HepG2 (cell line): ENCODE measurements around the gene ABHD4. TPM values are rescaled to one million over a fixed set of nuclear protein-coding genes. Genes with fewer than 3 reads are reported as not detected.
A peak's percentile ranks its signal among the peaks of the same experiment; 100 is the strongest.

ENCODE experiments used
- CBX1 ChIP-seq: IDR thresholded peaks from one replicate; pipeline ENCODE4 v1.6.1; 2016; ENCODE audit warnings: antibody characterized with exemption, low read depth
- ERF ChIP-seq: IDR thresholded peaks from 2 replicates; pipeline ENCODE4 v1.6.1; 2018; ENCODE audit warnings: missing biosample characterization, missing genetic modification reagents
- KDM1A ChIP-seq: IDR thresholded peaks from 2 replicates; pipeline ENCODE4 v1.6.1; 2016; ENCODE audit warnings: missing compliant biosample characterization
- KDM4B ChIP-seq: sonication (generic); formaldehyde crosslinking; IDR thresholded peaks from 2 replicates; pipeline ENCODE4 v1.4.0; 2020; ENCODE audit warnings: missing genetic modification reagents
- KMT2B ChIP-seq: IDR thresholded peaks from 2 replicates; pipeline ENCODE4 v1.6.1; 2016; ENCODE audit warnings: missing genetic modification reagents, missing compliant biosample characterization
- MED1 ChIP-seq: sonication (generic); formaldehyde crosslinking; IDR thresholded peaks from 2 replicates; pipeline ENCODE4 v1.4.0; 2020; ENCODE audit warnings: missing genetic modification reagents
- MEF2D ChIP-seq: sonication (generic); formaldehyde crosslinking; IDR thresholded peaks from 2 replicates; pipeline ENCODE4 v1.5.1; 2020; ENCODE audit warnings: mild to moderate bottlenecking, missing genetic modification reagents
- SP5 ChIP-seq: IDR thresholded peaks from 2 replicates; pipeline ENCODE4 v1.6.1; 2016; ENCODE audit warnings: low read depth, borderline replicate concordance
- ZNF20 ChIP-seq: sonication (generic); formaldehyde crosslinking; IDR thresholded peaks from 2 replicates; pipeline ENCODE4 v1.4.0; 2020; ENCODE audit warnings: mild to moderate bottlenecking, moderate library complexity, missing genetic modification reagents
- ZNF350 ChIP-seq: sonication (generic); formaldehyde crosslinking; IDR thresholded peaks from 2 replicates; pipeline ENCODE4 v1.4.0; 2020; ENCODE audit warnings: mild to moderate bottlenecking, low read depth, missing genetic modification reagents, borderline replicate concordance
- polyA plus RNA-seq, 8 experiments: library from polyadenylated mRNA; depleted of rRNA in 3 of 8; stranded (reverse) in 7 of 8; unstranded in 1 of 8; fragments of >200 nt; fragmentation: Illumina TruSeq in 4 of 8; extraction: Trizol in 4 of 8; gene quantifications; 2 replicates each; pipeline versions ENCODE4 v1.2.1 to v1.2.3, GENCODE V29; 2011 to 2016; ENCODE audit warnings: low read depth in 4 of 8, missing spikeins in 1 of 8, mixed read lengths in 1 of 8; ENCODE audit not compliant: insufficient read depth in 1 of 8
- total RNA-seq, 5 experiments: library from RNA; depleted of rRNA; stranded (reverse); fragments of >200 nt; fragmentation: Illumina TruSeq; extraction: Trizol; gene quantifications; 2 replicates each; pipeline ENCODE4 v1.2.3, GENCODE V29; 2016; ENCODE audit warnings: low read depth in 1 of 5
- TF ChIP-seq, protein P1 (sequence below): sonication (generic); formaldehyde crosslinking; IDR thresholded peaks from 2 replicates; pipeline ENCODE4 v1.5.0; 2020; ENCODE audit warnings: mild to moderate bottlenecking, missing genetic modification reagents
- TF ChIP-seq, protein P2 (sequence below): IDR thresholded peaks from 2 replicates; pipeline ENCODE4 v1.6.1; 2012; ENCODE audit warnings: inconsistent platforms
- TF ChIP-seq, protein P3 (sequence below): sonication (generic); formaldehyde crosslinking; IDR thresholded peaks from 2 replicates; pipeline ENCODE4 v1.8.1; 2022; ENCODE audit warnings: mild to moderate bottlenecking, missing genetic modification reagents
- TF ChIP-seq, protein P4 (sequence below): sonication (generic); formaldehyde crosslinking; IDR thresholded peaks from 2 replicates; pipeline ENCODE4 v1.5.1; 2020; ENCODE audit warnings: missing genetic modification reagents, mild to moderate bottlenecking, borderline replicate concordance
- TF ChIP-seq, protein P5 (sequence below): IDR thresholded peaks from 2 replicates; pipeline ENCODE4 v1.6.1; 2016
- TF ChIP-seq, protein P6 (sequence below): sonication (generic); formaldehyde crosslinking; IDR thresholded peaks from 2 replicates; pipeline ENCODE4 v1.4.0; 2020; ENCODE audit warnings: missing genetic modification reagents
- TF ChIP-seq, protein P7 (sequence below): IDR thresholded peaks from 2 replicates; pipeline ENCODE4 v1.6.1; 2016; ENCODE audit warnings: low read depth

Gene ABHD4
- total and polyA plus RNA-seq, 2 of the 13 experiments (the other 11 are each of a cell fraction or from before 2014, with no cell fraction given), result 16.1 to 47.5 TPM

DNA sequence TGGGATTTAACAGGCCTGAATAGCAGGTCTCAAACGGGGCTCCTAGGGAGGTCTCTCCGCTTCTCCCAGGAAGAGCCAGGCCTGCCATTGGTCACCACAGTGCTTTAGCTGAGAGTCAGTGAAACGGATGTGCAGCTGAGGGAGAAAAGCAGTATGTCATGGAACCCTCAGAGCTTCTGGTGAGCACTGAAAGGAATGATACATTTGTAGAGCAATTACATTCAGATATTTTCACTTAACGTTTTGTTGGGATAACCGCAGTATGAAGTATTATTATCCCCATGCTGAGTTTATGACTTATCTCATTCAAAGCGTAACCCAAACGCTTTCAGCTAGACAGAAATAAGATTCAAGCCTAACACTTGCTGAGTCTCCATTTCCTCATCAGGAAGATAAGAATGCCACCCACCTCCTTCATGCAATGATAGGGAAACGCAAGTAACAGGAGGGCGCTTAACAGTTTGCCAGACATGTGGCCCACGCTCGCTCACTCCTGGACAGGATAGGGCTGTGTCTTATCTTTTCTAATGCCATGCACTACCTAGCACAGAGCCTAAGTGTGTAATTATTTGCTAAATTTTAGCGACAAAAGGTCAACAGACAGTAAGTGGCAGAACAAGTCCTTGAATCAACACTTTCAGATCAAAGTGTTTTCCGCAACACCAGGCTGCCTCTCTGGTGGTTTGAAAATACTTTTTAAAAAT, 37.3 kb upstream of the ABHD4 start (continued):
- TF ChIP-seq, protein P1, sequence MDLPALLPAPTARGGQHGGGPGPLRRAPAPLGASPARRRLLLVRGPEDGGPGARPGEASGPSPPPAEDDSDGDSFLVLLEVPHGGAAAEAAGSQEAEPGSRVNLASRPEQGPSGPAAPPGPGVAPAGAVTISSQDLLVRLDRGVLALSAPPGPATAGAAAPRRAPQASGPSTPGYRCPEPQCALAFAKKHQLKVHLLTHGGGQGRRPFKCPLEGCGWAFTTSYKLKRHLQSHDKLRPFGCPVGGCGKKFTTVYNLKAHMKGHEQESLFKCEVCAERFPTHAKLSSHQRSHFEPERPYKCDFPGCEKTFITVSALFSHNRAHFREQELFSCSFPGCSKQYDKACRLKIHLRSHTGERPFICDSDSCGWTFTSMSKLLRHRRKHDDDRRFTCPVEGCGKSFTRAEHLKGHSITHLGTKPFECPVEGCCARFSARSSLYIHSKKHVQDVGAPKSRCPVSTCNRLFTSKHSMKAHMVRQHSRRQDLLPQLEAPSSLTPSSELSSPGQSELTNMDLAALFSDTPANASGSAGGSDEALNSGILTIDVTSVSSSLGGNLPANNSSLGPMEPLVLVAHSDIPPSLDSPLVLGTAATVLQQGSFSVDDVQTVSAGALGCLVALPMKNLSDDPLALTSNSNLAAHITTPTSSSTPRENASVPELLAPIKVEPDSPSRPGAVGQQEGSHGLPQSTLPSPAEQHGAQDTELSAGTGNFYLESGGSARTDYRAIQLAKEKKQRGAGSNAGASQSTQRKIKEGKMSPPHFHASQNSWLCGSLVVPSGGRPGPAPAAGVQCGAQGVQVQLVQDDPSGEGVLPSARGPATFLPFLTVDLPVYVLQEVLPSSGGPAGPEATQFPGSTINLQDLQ (CRISPR knock-in tag), result no peak
- no peak for TF ChIP-seq ZNF20 (CRISPR knock-in tag)
- TF ChIP-seq, protein P2, sequence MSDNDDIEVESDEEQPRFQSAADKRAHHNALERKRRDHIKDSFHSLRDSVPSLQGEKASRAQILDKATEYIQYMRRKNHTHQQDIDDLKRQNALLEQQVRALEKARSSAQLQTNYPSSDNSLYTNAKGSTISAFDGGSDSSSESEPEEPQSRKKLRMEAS, result peak; percentile 70; the same call in 1 of the 2 replicates
- TF ChIP-seq, protein P3, sequence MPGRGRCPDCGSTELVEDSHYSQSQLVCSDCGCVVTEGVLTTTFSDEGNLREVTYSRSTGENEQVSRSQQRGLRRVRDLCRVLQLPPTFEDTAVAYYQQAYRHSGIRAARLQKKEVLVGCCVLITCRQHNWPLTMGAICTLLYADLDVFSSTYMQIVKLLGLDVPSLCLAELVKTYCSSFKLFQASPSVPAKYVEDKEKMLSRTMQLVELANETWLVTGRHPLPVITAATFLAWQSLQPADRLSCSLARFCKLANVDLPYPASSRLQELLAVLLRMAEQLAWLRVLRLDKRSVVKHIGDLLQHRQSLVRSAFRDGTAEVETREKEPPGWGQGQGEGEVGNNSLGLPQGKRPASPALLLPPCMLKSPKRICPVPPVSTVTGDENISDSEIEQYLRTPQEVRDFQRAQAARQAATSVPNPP (CRISPR knock-in tag), result peak; percentile 80; the same call in 1 of the 2 replicates
- no peak for TF ChIP-seq CBX1
- TF ChIP-seq, protein P4, sequence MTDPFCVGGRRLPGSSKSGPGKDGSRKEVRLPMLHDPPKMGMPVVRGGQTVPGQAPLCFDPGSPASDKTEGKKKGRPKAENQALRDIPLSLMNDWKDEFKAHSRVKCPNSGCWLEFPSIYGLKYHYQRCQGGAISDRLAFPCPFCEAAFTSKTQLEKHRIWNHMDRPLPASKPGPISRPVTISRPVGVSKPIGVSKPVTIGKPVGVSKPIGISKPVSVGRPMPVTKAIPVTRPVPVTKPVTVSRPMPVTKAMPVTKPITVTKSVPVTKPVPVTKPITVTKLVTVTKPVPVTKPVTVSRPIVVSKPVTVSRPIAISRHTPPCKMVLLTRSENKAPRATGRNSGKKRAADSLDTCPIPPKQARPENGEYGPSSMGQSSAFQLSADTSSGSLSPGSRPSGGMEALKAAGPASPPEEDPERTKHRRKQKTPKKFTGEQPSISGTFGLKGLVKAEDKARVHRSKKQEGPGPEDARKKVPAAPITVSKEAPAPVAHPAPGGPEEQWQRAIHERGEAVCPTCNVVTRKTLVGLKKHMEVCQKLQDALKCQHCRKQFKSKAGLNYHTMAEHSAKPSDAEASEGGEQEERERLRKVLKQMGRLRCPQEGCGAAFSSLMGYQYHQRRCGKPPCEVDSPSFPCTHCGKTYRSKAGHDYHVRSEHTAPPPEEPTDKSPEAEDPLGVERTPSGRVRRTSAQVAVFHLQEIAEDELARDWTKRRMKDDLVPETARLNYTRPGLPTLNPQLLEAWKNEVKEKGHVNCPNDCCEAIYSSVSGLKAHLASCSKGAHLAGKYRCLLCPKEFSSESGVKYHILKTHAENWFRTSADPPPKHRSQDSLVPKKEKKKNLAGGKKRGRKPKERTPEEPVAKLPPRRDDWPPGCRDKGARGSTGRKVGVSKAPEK (CRISPR knock-in tag), result 0 out of 2 replicates have a peak, but pooled peaks have one; percentile 59
- TF ChIP-seq, protein P5, sequence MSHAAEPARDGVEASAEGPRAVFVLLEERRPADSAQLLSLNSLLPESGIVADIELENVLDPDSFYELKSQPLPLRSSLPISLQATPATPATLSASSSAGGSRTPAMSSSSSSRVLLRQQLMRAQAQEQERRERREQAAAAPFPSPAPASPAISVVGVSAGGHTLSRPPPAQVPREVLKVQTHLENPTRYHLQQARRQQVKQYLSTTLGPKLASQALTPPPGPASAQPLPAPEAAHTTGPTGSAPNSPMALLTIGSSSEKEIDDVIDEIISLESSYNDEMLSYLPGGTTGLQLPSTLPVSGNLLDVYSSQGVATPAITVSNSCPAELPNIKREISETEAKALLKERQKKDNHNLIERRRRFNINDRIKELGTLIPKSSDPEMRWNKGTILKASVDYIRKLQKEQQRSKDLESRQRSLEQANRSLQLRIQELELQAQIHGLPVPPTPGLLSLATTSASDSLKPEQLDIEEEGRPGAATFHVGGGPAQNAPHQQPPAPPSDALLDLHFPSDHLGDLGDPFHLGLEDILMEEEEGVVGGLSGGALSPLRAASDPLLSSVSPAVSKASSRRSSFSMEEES (CRISPR knock-in tag), result peak; percentile 49; the same call in 1 of the 2 replicates
- TF ChIP-seq SP5 (CRISPR knock-in tag), result peak; percentile 56; the same call in 1 of the 2 replicates
- peak; percentile 92 for TF ChIP-seq MEF2D (CRISPR knock-in tag)
- TF ChIP-seq, protein P6, sequence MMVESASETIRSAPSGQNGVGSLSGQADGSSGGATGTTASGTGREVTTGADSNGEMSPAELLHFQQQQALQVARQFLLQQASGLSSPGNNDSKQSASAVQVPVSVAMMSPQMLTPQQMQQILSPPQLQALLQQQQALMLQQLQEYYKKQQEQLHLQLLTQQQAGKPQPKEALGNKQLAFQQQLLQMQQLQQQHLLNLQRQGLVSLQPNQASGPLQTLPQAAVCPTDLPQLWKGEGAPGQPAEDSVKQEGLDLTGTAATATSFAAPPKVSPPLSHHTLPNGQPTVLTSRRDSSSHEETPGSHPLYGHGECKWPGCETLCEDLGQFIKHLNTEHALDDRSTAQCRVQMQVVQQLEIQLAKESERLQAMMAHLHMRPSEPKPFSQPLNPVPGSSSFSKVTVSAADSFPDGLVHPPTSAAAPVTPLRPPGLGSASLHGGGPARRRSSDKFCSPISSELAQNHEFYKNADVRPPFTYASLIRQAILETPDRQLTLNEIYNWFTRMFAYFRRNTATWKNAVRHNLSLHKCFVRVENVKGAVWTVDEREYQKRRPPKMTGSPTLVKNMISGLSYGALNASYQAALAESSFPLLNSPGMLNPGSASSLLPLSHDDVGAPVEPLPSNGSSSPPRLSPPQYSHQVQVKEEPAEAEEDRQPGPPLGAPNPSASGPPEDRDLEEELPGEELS (CRISPR knock-in tag), result peak; percentile 96
- TF ChIP-seq, protein P7, sequence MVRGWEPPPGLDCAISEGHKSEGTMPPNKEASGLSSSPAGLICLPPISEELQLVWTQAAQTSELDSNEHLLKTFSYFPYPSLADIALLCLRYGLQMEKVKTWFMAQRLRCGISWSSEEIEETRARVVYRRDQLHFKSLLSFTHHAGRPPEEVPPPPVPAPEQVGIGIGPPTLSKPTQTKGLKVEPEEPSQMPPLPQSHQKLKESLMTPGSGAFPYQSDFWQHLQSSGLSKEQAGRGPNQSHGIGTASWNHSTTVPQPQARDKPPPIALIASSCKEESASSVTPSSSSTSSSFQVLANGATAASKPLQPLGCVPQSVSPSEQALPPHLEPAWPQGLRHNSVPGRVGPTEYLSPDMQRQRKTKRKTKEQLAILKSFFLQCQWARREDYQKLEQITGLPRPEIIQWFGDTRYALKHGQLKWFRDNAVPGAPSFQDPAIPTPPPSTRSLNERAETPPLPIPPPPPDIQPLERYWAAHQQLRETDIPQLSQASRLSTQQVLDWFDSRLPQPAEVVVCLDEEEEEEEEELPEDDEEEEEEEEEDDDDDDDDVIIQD (CRISPR knock-in tag), result peak; percentile 54; the same call in 1 of the 2 replicates
- TF ChIP-seq KDM1A (CRISPR knock-in tag), result peak; percentile 35; the same call in 1 of the 2 replicates
- peak; percentile 36; the same call in 1 of the 2 replicates for TF ChIP-seq ZNF350
- peak; percentile 63 for TF ChIP-seq MED1 (CRISPR knock-in tag)
- TF ChIP-seq KMT2B (CRISPR knock-in tag), result no peak
- no peak for TF ChIP-seq KDM4B (CRISPR knock-in tag)
- TF ChIP-seq ERF (CRISPR knock-in tag), result no peak
